K562 (cell line): ENCODE measurements around the gene TNF. TPM values are rescaled to one million over a fixed set of nuclear protein-coding genes. Genes with fewer than 3 reads are reported as not detected.
A peak's percentile ranks its signal among the peaks of the same experiment; 100 is the strongest.

ENCODE experiments used
- ATAC-seq: fragments of 200-7000 bp; cut with Tn5 transposase; 3 replicates; pipeline ENCODE4 v1.9.1; 2020; ENCODE audit warnings: moderate library complexity
- BruUV-seq: library from RNA; stranded (reverse); fragments of 400-500 nt; replicated peaks from 2 replicates; lab custom pipeline; 2021; lab: Mats Ljungman, UMichigan
- CTCF ChIA-PET: fragments of 300-600 bp; formaldehyde crosslinking; extraction: SDS; loops from one replicate; lab custom pipeline; 2021; ENCODE audit warnings: low intra/inter-chr PET ratio; lab: Yijun Ruan, JAX
- POLR2A ChIA-PET: fragments of 300-600, 350-650 bp; sonication (Branson Sonifier 250); formaldehyde crosslinking; extraction: SDS; loops from one replicate; lab custom pipeline; 2021; ENCODE audit warnings: antibody characterized with exemption, inconsistent platforms; lab: Yijun Ruan, JAX
- DNase-seq, 4 experiments: peaks; one replicate each; pipeline versions ENCODE4 v3.0.0 to v3.0.0-alpha.2; 2011 to 2018; ENCODE audit warnings: low spot score in 3 of 4, mixed read lengths in 3 of 4; ENCODE audit errors: extremely low read depth in 1 of 4
- FAIRE-seq: peaks from 2 replicates; lab custom pipeline; 2011; peaks lifted over from hg19 to GRCh38; lab: Jason Lieb, UNC
- H2AFZ ChIP-seq: 2 replicates; pipeline ENCODE4 v1.6.0; 2011; ENCODE audit warnings: low read depth, low read length, control low read depth, inconsistent platforms
- H3K27ac ChIP-seq: fragments of 200-600 bp; 3 replicates; pipeline ENCODE4 v1.8.0; 2011; ENCODE audit warnings: low read depth, mild to moderate bottlenecking, control low read depth, inconsistent platforms, low read length, moderate library complexity, mixed read lengths; ENCODE audit errors: extremely low read depth
- H3K27me3 ChIP-seq, 2 experiments: fragments of 300-600 bp in 1 of 2; 2 replicates in 1 of 2; 3 replicates in 1 of 2; pipeline versions ENCODE4 v1.6.0 to v1.8.0; 2011; ENCODE audit warnings: inconsistent platforms in 2 of 2, low read length in 2 of 2, mild to moderate bottlenecking in 1 of 2, mixed read lengths in 1 of 2, moderate library complexity in 1 of 2; ENCODE audit not compliant: control insufficient read depth in 2 of 2, insufficient read depth in 2 of 2
- H3K36me3 ChIP-seq: fragments of 300-600 bp; 3 replicates; pipeline ENCODE4 v1.8.0; 2011; ENCODE audit warnings: mild to moderate bottlenecking, low read length, inconsistent platforms; ENCODE audit not compliant: control insufficient read depth, insufficient read depth
- H3K4me1 ChIP-seq, 2 experiments: fragments of 200-600 bp in 1 of 2; replicated peaks in 1 of 2; 2 replicates in 1 of 2; 3 replicates in 1 of 2; pipeline versions ENCODE4 v1.5.1 to v1.8.0; 2011; ENCODE audit warnings: inconsistent platforms in 2 of 2, low read length in 2 of 2, mild to moderate bottlenecking in 1 of 2, mixed read lengths in 1 of 2, moderate library complexity in 1 of 2; ENCODE audit not compliant: control insufficient read depth in 2 of 2, insufficient read depth in 2 of 2
- H3K4me2 ChIP-seq: 2 replicates; pipeline ENCODE4 v1.6.1; 2011; ENCODE audit warnings: low read length, control low read depth, inconsistent platforms, mixed read lengths; ENCODE audit not compliant: insufficient read depth
- H3K4me3 ChIP-seq: fragments of 200-600 bp; sonication (generic), shearing (Covaris generic); 2 replicates; pipeline ENCODE4 v1.5.1; 2016; ENCODE audit warnings: control low read depth, inconsistent platforms
- H3K79me2 ChIP-seq: fragments of 200-600 bp; 3 replicates; pipeline ENCODE4 v1.8.0; 2011; ENCODE audit warnings: low read length, inconsistent platforms; ENCODE audit not compliant: control insufficient read depth, insufficient read depth
- H3K9ac ChIP-seq, 2 experiments: 2 replicates each; pipeline versions ENCODE4 v1.6.0 to v1.6.1; 2011; ENCODE audit warnings: low read depth in 2 of 2, low read length in 2 of 2, control low read depth in 1 of 2, inconsistent platforms in 1 of 2, mild to moderate bottlenecking in 1 of 2, mixed read lengths in 1 of 2; ENCODE audit not compliant: insufficient read depth in 1 of 2
- H3K9me1 ChIP-seq: one replicate; pipeline ENCODE4 v1.6.0; 2011; ENCODE audit warnings: inconsistent platforms, mild to moderate bottlenecking, low read length, moderate library complexity; ENCODE audit not compliant: control insufficient read depth, insufficient read depth
- H3K9me3 ChIP-seq: replicated peaks from 2 replicates; pipeline ENCODE4 v1.5.1; 2011; ENCODE audit warnings: low read depth, low read length, inconsistent platforms; ENCODE audit not compliant: control insufficient read depth, insufficient read depth
- H4K20me1 ChIP-seq: replicated peaks from 2 replicates; pipeline ENCODE4 v1.6.1; 2011; ENCODE audit warnings: low read length, inconsistent platforms, mixed read lengths; ENCODE audit not compliant: control insufficient read depth, insufficient read depth
- ARID3B ChIP-seq: fragments of 250-450 bp; sonication (Bioruptor Pico); IDR thresholded peaks from 2 replicates; pipeline ENCODE4 v1.4.0; 2020; ENCODE audit warnings: borderline replicate concordance
- ESRRA ChIP-seq: fragments of 450-650 bp; IDR thresholded peaks from 2 replicates; pipeline ENCODE4 v1.6.1; 2014; ENCODE audit warnings: low read depth, mild to moderate bottlenecking, moderate library complexity, borderline replicate concordance
- ILF3 ChIP-seq: fragments of 450-650 bp; IDR thresholded peaks from 2 replicates; pipeline ENCODE4 v1.6.1; 2018; ENCODE audit warnings: antibody characterized with exemption, mild to moderate bottlenecking, moderate library complexity, borderline replicate concordance
- MAFG ChIP-seq: fragments of 450-650 bp; conservative IDR thresholded peaks from 2 replicates; pipeline ENCODE4 v1.6.1; 2016; ENCODE audit warnings: missing genetic modification characterization, missing compliant biosample characterization
- MYNN ChIP-seq, 2 experiments: sonication (generic); formaldehyde crosslinking in 1 of 2; IDR thresholded peaks; 2 replicates each; pipeline versions ENCODE4 v1.5.0 to v1.6.1; 2016 to 2020; ENCODE audit warnings: antibody characterized with exemption in 1 of 2, missing genetic modification reagents in 1 of 2
- NR2F6 ChIP-seq: fragments of 450-650 bp; formaldehyde crosslinking; IDR thresholded peaks from 2 replicates; pipeline ENCODE4 v1.4.0; 2020; ENCODE audit warnings: mild to moderate bottlenecking
- NR4A1 ChIP-seq, 2 experiments: fragments of 250-450 bp in 1 of 2; fragments of 450-650 bp in 1 of 2; sonication (Bioruptor Pico) in 1 of 2; IDR thresholded peaks; 2 replicates each; pipeline versions ENCODE4 v1.4.0 to v1.6.1; 2016 to 2020; ENCODE audit warnings: mild to moderate bottlenecking in 2 of 2, missing compliant biosample characterization in 1 of 2, missing genetic modification characterization in 1 of 2, moderate library complexity in 1 of 2
- POLR2A ChIP-seq: fragments of 450-650 bp; conservative IDR thresholded peaks from 2 replicates; pipeline ENCODE4 v1.6.1; 2016
- POLR2AphosphoS2 ChIP-seq: IDR thresholded peaks from 2 replicates; pipeline ENCODE4 v1.6.1; 2012; ENCODE audit warnings: low read length, improper control_type of control experiment
- POLR2B ChIP-seq: fragments of 450-650 bp; IDR thresholded peaks from 2 replicates; pipeline ENCODE4 v1.6.1; 2018; ENCODE audit warnings: low read depth; ENCODE audit not compliant: partially characterized antibody
- RBFOX2 ChIP-seq: fragments of 200-400 bp; formaldehyde crosslinking; IDR thresholded peaks from 2 replicates; pipeline ENCODE4 v1.6.1; 2017; ENCODE audit warnings: low read depth, mild to moderate bottlenecking, low read length, moderate library complexity
- SUPT5H ChIP-seq: fragments of 450-650 bp; IDR thresholded peaks from 2 replicates; pipeline ENCODE4 v1.6.1; 2016
- TRIM25 ChIP-seq: fragments of 450-650 bp; IDR thresholded peaks from 2 replicates; pipeline ENCODE4 v1.7.0; 2016; ENCODE audit warnings: borderline replicate concordance
- YBX1 ChIP-seq: fragments of 450-650 bp; IDR thresholded peaks from 2 replicates; pipeline ENCODE4 v1.7.1; 2016; ENCODE audit warnings: mild to moderate bottlenecking
- ZBTB17 ChIP-seq: fragments of 450-650 bp; formaldehyde crosslinking; IDR thresholded peaks from 2 replicates; pipeline ENCODE4 v1.4.0; 2020; ENCODE audit warnings: mild to moderate bottlenecking
- ZNF282 ChIP-seq: sonication (generic); formaldehyde crosslinking; IDR thresholded peaks from 2 replicates; pipeline ENCODE4 v1.8.1; 2023; ENCODE audit warnings: missing genetic modification reagents
- ZNF551 ChIP-seq: fragments of 250-450 bp; sonication (Bioruptor Pico); IDR thresholded peaks from 2 replicates; pipeline ENCODE4 v1.5.0; 2021; ENCODE audit warnings: mild to moderate bottlenecking, moderate library complexity
- WGBS: fragments of 100-300 bp; shearing (Covaris generic); methylation state at CpG from one replicate; pipeline ENCODE4 v1.1.6; 2016; ENCODE audit warnings: low coverage, mixed read lengths; ENCODE audit not compliant: insufficient coverage; ENCODE audit errors: missing lambda C conversion rate; 5-methylcytosine and 5-hydroxymethylcytosine counted together
- in situ Hi-C: fragments of 300-500 bp; cut with MboI; formaldehyde crosslinking; loops from 4 replicates; pipeline ENCODE4 v1.15.0; 2018; ENCODE audit warnings: inconsistent platforms, mixed read lengths
- intact Hi-C: fragments of 100-400 bp; cut with micrococcal nuclease; formaldehyde crosslinking; loops from 2 replicates; pipeline ENCODE4 v1.14.2; 2022
- polyA plus RNA-seq, 8 experiments: library from polyadenylated mRNA; depleted of rRNA in 4 of 8; stranded (reverse) in 5 of 8; unstranded in 3 of 8; fragments of >200 nt; fragmentation: Nextera tagmentation in 2 of 8; fragmentation: Illumina TruSeq in 1 of 8; extraction: Ambion mirVana in 2 of 8; extraction: Trizol in 1 of 8; gene quantifications; 2 replicates each; pipeline versions ENCODE4 v1.2.1 to v1.2.3, GENCODE V29; 2011 to 2014; ENCODE audit warnings: inconsistent platforms in 1 of 8, missing spikeins in 1 of 8
- total RNA-seq, 7 experiments: library from RNA; depleted of rRNA in 6 of 7; stranded (reverse); fragments of >200 nt in 6 of 7; fragmentation: Illumina TruSeq in 2 of 7; extraction: Trizol in 2 of 7; gene quantifications; 2 replicates each; pipeline versions ENCODE4 v1.2.1 to v1.2.3, GENCODE V29; 2011 to 2021; ENCODE audit warnings: low replicate concordance in 1 of 7
- TF ChIP-seq, protein P1 (sequence below): sonication (generic); formaldehyde crosslinking; IDR thresholded peaks from 2 replicates; pipeline ENCODE4 v1.8.0; 2022; ENCODE audit warnings: missing genetic modification reagents, mild to moderate bottlenecking, borderline replicate concordance
- TF ChIP-seq, protein P2 (sequence below): sonication (generic); formaldehyde crosslinking; IDR thresholded peaks from 2 replicates; pipeline ENCODE4 v1.8.1; 2022; ENCODE audit warnings: missing genetic modification reagents

Gene TNF
- total and polyA plus RNA-seq, 9 of the 15 experiments (the other 6 are each of a cell fraction or from before 2014, with no cell fraction given): 0.08 to 0.40 TPM; not detected in 7

- POLR2A ChIA-PET: interaction anchor here (0.7 to 1.5 kb wide), 4 partner anchors 10 to 103 kb away, joined by 3 to 5 read pairs (median 4); partner anchors contain the start of gene NFKBIL1
- ATAC-seq (no peak), FAIRE-seq (no peak), DNase-seq (no peak)
- no peak overlapping the region for H3K4me3 ChIP-seq
- H3K9me3 ChIP-seq: no peaks in the 10 kb centered on the region
- CTCF ChIA-PET: no interaction called here
- H3K36me3 ChIP-seq: peaks cover 95% of the 10 kb centered on the region
- H3K27ac ChIP-seq: no peak overlapping the region
- no peaks in the 10 kb centered on the region for H3K27me3 ChIP-seq
- WGBS: 96% methylated on average over 6 of the region's 6 CpGs
- H3K79me2 ChIP-seq: peaks cover 58% of the 10 kb centered on the region
- intact Hi-C loops: no loop called here
- peaks cover 4 to 12% of the 10 kb centered on the region in 2 experiments; a peak in 4 of 5 replicates for H3K4me1 ChIP-seq
- BruUV-seq: TSS peak; percentile 14
- peak overlapping the region in 1 of 2 experiments; percentile 22; a peak in 1 of 4 replicates for H3K9ac ChIP-seq
- H3K4me2 ChIP-seq: no peak overlapping the region
- no peak overlapping the region for H2AFZ ChIP-seq
- peaks cover 48% of the 10 kb centered on the region for H4K20me1 ChIP-seq
- H3K9me1 ChIP-seq: peaks cover 8% of the 10 kb centered on the region
- in situ Hi-C loops: loop anchor here (5.0 to 25.0 kb wide), 2 partner anchors 37 to 1428 kb away; partner anchors contain the start of genes BRD2, HLA-DMA and MICB
- TF ChIP-seq ZNF551 (CRISPR knock-in tag) (peak; percentile 69; the same call in 1 of the 2 replicates), ARID3B (CRISPR knock-in tag) (no peak), ZBTB17 (CRISPR knock-in tag) (no peak), MYNN (IDR thresholded peaks at IDR 0.05) (peak; percentile 52), MYNN (CRISPR knock-in tag; IDR thresholded peaks at IDR 0.05) (no peak), NR2F6 (CRISPR knock-in tag) (no peak), POLR2AphosphoS2 (0 out of 2 replicates have a peak, but pooled peaks have one; percentile 26), MAFG (tag) (no peak), TRIM25 (no peak), ILF3 (peak; percentile 39; the same call in 1 of the 2 replicates), RBFOX2 (0 out of 2 replicates have a peak, but pooled peaks have one; percentile 32), ESRRA (no peak), SUPT5H (peak; percentile 62), YBX1 (no peak), NR4A1 (CRISPR knock-in tag; IDR thresholded peaks at IDR 0.05) (no peak), NR4A1 (tag; IDR thresholded peaks at IDR 0.05) (no peak), POLR2B (peak; percentile 66), POLR2A (peak; percentile 58), ZNF282 (no peak)
- TF ChIP-seq, protein P1, sequence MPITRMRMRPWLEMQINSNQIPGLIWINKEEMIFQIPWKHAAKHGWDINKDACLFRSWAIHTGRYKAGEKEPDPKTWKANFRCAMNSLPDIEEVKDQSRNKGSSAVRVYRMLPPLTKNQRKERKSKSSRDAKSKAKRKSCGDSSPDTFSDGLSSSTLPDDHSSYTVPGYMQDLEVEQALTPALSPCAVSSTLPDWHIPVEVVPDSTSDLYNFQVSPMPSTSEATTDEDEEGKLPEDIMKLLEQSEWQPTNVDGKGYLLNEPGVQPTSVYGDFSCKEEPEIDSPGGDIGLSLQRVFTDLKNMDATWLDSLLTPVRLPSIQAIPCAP (CRISPR knock-in tag): no peak
- TF ChIP-seq, protein P2, sequence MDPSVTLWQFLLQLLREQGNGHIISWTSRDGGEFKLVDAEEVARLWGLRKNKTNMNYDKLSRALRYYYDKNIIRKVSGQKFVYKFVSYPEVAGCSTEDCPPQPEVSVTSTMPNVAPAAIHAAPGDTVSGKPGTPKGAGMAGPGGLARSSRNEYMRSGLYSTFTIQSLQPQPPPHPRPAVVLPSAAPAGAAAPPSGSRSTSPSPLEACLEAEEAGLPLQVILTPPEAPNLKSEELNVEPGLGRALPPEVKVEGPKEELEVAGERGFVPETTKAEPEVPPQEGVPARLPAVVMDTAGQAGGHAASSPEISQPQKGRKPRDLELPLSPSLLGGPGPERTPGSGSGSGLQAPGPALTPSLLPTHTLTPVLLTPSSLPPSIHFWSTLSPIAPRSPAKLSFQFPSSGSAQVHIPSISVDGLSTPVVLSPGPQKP: no peak
These were observed 41.4 kb upstream of the TNF start for GRCh38 chr6:31534011-31534410.
